IPS DF 19.7 (cell line): ENCODE results near the gene SGIP1.
"Not testable (repeated sequence)": the region's sequence is repeated elsewhere in the genome, so short reads cannot be mapped to it uniquely, and the experiment has no call there.

ENCODE experiments used
- DNase-seq: peaks from one replicate; pipeline ENCODE4 v3.0.0-alpha.2; 2013; ENCODE audit warnings: low read depth, low spot score

The SGIP1 gene

DNA sequence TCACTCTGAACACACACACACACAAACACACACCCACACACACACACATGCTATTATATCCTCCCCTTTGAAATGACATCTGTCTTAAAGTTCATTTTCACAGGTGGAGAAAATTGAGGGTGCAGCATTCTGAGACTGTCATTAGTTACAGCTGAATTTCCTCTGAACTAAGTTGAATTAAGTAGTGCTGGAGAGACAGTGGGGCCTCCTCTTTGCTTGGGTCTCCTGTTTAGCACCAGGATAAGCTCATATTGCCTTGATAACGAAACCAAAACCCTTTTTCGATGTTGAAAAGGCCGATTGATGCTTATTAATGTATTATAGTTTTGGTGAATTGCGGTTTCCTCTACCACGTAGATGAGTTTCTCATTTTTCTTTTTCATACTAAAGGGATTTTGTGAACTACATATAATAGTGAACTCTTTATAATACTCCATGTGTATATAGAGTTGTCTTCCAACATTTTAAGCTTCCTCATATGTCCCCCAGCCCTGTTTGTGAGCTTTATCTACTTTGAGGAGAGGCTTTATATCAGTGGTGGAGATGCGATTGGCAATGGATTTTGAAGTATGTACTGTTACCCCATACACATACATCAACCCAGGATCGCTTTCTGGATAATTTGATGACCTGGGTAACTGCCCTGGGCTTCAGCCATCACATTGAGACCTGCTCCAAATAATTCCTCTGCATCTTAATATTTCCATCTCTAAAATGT is 235.7 kb downstream of the SGIP1 start:
- no peak for DNase-seq

DNA sequence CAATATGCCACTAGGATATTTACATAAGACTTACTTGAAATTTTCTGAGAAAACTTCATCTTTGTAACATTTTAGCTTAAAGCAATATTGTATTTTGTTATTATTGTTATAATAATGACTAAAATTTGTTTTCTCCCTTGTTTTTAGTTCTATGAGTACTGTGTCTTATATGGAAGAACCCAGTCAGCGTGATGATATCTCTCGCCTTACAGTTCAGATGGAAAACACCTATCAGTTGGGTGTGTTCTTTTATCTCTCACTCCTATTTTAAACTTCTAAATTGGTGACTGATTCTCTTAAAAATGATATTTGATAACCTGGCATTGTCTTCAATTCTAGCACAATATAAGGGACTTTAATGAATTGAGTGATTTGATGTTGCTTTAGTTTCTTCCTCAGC is 236.3 kb downstream of the SGIP1 start:
- no peak for DNase-seq

- no peak for DNase-seq
Measured at GRCh38 chr1:66770694-66771093, 236.7 kb downstream of the SGIP1 start.

DNA sequence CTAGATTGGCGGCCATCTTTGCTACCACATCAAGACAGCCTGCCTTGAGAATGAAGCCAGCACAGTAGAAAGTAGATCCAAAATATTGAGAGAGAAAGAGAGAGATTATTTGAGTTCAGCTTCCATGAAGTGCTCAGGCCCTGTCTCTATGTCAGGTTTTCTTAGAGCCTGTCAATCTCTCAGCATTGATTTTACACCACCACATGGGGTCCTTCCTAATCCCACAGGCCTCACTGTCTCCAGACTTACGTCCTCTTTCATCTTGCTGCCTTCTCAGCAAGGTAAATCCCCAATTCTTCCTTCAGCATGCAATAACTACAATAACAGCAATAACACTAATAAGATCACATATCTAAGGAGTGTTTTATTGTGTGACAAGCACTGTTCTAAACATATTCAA is 239.3 kb downstream of the SGIP1 start:
- DNase-seq = no peak

- no peak for DNase-seq
Measured at GRCh38 chr1:66774438-66774837, 240.5 kb downstream of the SGIP1 start.

DNA sequence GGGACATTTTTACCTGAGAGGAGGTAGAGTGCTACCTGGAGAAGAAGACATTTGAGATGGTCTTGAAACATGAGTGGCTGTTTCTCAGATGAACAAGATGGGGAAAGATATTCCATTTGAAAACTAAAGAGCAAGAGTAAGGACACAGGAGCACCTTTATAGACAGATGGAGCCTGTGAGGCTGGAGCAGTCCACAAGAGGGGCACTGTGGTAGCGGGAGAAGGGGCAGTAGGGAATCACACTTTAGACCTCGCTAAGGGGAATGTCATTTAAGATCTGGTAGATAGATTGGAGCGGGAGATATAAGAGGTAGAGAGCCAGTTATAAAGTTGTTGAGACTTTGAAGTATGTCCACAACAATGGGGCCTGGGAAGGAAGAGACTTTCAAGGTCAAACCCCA is 241.7 kb downstream of the SGIP1 start:
- DNase-seq = no peak

DNA sequence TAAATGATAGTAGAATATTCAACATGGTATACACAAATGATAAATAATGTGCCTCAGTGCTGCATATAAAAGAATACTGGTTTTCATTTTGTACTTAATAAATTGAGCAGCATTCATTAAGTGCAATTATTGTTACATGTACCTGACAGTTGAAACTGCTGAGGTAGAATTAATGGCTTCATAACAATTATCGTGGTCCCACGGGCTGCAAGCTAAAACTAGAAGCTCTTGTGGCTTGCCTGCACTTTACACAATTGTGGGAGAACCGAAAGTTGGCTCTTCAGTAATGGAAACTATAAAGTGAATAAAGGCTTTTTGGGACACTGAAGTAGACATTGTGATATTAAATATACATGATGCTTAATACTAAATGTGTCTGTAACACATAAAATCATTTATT is 243.9 kb downstream of the SGIP1 start:
- no peak for DNase-seq

DNA sequence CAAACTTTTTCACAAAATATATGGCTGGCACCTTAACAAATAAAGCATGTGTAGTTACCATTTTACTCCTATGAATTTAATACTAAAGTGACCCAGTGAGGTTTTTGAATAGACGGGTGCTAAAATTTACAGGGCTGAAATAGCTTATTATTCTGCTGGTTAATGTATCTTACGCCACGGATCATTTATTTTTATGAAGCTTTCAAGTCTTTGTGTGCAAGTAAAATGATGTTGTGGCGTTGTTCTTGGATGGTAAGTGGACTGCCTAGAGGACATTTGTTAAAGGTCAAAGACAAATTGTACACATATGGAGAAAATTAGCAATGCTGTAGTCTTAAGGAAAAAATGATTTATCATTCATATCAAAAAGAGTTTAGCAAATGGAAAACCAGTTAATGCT is 244.3 kb downstream of the SGIP1 start:
- DNase-seq = no peak

DNA sequence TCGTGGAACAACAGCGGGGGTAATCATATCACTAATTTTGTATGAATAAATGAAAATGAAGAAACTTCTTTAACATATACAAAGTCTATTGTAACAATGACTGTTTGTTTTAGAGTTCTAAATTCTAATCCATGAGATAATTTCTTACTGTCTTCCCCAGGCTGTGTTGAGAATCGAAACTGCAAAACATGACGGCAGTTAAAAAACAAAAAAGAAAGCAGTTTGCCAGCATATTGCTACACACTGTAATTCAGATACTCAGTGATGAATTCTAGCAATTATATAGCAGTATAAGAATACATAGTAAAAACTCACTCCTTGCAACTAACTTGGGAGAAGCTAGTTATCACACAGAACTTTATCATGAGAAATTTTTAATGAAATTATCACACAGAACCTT is 245.0 kb downstream of the SGIP1 start:
- DNase-seq = no peak

DNA sequence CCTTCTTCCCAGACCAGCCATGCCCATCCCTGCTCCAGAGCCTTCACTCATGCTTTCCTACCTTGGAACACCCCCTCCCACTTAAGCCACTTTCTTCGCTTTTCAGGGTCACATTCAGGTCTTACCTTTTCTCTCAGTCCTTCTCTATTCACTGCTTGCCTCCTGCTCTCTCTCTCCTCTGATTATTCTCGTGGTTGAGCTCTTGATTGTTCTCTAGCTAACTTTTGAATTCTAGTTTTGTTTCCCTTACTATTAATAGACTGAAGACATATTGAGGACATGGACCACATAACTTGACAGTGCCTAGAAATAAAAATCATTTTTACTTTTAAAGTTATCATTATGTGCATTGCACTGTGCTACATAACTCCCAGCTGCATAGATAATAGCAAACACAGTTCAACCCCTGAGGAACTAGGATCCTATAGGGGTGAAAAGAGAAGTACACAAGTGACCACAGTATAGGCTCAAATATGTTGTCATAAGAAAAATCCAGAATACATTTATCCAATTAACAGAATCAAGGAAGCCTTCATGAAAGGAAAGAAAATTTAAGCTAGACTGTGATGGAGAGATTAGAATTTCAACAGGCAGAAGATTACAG is 245.6 kb downstream of the SGIP1 start:
- DNase-seq = no peak

DNA sequence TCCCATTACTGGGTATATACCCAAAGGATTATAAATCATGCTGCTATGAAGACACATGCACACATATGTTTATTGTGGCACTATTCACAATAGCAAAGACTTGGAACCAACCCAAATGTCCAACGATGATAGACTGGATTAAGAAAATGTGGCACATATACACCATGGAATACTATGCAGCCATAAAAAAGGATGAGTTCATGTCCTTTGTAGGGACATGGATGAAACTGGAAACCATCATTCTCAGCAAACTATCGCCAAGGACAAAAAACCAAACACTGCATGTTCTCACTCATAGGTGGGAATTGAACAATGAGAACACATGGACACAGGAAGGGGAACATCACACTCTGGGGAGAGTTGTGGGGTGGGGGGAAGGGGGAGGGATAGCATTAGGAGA is 251.8 kb downstream of the SGIP1 start:
- DNase-seq = not testable (repeated sequence)

GRCh38 chr1:66787641-66788040 is 253.7 kb downstream of the SGIP1 start:
- DNase-seq = no peak

- no peak for DNase-seq
Measured at GRCh38 chr1:66788231-66788939, 254.4 kb downstream of the SGIP1 start.

- DNase-seq = no peak
Measured at GRCh38 chr1:66791621-66792610, 258.0 kb downstream of the SGIP1 start.

DNA sequence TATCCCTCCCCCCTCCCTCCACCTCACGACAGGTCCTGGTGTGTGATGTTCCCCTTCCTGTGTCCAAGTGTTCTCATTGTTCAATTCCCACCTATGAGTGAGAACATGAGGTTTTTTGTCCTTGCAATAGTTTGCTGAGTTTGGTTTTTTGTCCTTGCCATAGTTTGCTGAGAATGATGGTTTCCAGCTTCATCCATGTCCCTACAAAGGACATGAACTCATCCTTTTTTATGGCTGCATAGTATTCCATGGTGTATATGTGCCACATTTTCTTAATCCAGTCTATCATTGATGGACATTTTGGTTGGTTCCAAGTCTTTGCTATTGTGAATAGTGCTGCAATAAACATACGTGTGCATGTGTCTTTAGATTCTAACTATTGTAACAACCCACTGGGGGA is 261.9 kb downstream of the SGIP1 start:
- not testable (repeated sequence) for DNase-seq
